Stimulated activated CD4-positive, alpha-beta T cell treated with anti-CD3 and anti-CD28 coated beads, Interleukin-12 subunit alpha, Interleukin-12 subunit beta, amount 100 ng/mL, for 24 hours (primary cell): Measurements from ENCODE around the gene PCCA.
"Not testable (repeated sequence)": the region's sequence is repeated elsewhere in the genome, so short reads cannot be mapped to it uniquely, and the experiment has no call there.

Experiments
- DNase-seq, 2 experiments: peaks; one replicate each; pipeline ENCODE4 v3.0.0-alpha.2; 2020; ENCODE audit warnings: low read depth in 2 of 2

Gene PCCA

GRCh38 chr13:100195568-100195967 lies 106.7 kb downstream of the PCCA start:
- no peak for DNase-seq

GRCh38 chr13:100196375-100196774 lies 107.5 kb downstream of the PCCA start:
- no peak for DNase-seq

DNA sequence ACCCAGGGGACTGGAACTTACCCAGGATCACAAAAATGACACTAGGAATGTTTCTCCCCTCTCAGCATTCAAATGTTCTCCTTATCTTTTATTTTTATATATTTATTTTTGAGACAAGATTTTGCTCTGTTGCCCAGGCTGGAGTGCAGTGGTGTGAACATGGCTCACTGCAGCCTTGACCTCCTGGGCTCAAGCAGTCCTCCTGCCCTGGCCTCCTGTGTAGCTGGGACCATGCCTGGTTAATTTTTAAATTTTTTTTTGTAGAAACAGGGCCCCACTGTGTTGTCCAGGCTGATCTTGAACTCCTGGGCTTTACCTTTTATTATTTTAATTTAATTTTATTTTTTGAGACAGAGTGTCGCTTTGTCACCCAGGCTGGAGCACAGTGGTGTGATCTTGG lies 108.2 kb downstream of the PCCA start:
- no peak for DNase-seq

DNA sequence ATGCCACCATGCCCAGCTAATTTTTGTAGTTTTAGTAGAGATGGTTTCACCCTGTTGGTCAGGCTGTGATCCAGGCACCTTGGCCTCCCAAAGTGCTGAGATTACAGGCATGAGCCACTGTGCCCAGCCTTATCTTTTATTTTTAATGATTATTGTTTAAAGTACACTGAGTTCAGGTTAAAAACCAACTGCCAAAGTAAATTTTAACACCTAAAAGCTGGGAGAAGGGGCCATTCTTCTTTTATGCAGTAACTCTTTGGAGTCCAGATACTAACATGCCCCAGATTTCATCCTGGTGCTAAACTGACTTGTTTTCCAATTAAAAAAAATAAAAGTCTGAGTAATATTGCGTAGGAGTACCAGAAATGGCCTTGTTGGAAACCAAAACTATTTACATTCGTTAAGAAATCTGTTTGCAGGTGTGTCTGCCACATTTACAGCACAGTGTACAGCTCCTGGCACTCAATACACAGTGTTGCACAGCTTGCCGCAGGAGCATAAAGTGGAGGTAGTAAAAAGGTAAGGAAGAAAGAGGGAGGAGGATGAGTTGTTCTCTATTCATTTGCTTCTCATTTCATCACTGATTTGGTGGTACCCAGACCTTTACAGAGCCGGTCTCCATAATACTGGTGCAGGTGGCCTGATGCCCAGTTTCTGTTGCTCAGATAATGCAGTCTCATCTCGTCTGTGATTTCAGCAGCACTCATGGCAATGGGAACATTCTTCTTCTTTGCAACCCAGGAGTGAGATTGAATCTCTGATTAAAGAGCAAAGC lies 108.9 kb downstream of the PCCA start:
- DNase-seq: no peak

DNA sequence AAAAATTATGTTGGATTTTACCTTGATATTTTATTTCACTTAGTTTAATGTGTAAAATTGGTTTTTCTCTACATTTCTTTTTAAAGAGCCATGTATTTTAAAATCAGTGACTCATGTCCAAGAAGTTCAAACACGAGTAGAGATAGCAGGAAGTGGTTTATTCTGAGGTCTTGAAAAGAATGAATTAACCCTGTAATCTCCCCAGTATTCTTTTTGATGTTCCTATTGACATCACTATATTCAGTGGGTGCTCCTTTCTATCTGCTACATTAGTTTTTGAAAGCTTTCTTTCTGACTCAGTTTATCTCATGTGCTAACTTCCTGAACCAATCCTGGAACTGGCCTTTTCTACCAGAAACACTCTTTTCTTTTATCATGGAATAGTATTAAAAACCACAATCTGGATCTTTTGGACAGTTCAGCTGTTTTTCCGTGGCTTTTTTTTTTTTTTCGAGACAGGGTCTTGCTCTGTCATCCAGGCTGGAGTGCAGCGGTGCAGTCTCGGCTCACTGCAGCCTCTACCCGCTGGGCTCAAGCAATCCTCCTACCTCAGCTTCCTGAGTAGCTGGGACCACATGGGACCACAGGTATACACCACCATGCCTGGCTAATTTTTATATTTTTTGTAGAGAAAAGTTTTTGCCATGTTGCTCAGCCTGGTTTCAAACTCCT lies 114.9 kb downstream of the PCCA start:
- DNase-seq: no peak

DNA sequence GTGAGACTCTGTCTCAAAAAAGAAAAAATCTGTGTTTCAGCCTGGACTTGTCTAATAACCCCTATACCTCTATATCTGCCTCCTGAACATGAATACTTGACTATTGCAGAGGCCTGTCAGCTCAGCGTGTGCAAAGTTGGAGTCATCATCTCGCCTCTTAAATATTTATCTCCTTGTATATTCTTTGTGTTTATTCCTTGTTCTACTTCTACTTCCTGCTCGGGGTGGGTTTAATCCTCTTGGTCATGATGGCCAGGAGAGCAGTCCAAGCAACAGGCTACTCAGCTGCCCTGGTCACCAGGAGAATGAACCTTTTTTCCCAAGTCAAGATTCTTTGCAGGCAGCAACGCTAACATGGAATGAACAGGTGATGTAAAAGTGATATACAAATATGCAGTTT lies 119.1 kb downstream of the PCCA start:
- DNase-seq: no peak

DNA sequence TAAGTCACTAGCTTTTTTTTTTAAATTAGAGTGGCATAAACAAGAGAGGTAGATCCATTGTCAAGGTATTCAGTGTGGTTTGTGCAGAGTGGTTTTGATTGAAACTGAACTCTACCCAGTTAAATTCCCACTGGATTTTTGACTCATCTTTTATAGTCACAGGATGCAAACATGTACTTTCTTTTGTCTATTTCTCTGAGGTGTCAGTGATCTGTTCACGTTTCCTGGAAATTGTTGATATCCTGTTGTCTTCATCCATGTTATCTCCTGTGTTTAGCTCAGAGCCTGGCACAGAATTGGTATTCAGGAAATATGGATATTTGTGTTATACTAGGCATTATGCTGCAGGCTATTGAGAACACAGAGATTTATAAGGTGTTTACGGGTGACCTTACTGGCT lies 119.7 kb downstream of the PCCA start:
- no peak for DNase-seq

DNA sequence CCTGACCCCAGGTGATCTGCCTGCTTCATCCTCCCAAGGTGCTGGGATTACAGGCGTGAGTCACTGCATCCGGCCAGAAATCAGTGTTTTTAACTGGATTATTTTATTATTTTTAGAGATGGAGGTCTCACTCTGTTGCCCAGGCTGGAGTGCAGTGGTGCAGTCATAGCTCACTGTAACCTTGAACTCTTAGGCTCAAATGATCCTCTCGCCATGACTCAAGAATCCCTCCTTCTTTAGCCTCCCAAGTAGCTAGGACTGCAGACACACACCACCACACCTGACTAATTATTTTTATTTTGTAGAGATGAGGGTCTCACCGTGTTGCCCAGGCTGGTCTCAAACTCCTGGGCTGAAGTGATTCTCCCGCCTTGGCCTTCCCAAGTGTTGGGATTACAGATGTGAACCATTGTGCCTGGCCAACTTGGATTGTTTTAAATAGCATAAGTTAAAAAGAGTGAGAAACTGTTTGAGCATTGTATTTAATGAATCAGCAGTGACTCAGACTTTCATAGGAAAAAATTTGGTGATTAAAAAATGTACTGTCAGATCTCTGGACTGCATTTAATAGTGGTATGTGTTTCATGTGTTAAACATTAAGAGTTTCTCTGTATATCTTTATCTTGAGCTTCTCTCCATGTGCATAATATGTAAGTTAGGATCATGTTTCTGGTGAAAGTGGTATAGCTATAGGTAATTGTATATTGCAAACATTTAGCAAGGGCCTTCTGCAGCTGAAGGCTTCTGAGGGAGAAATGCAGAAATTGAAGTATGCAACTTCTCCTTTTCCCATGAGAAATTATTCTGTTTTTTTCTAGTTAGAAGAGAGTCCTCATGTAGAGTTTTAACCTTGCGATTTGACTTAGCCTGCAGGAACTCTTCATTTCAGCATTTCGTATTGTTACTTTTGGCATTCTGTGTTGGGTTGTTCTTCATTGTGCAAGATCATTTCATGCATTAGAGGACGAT lies 121.2 kb downstream of the PCCA start:
- no peak for DNase-seq

DNA sequence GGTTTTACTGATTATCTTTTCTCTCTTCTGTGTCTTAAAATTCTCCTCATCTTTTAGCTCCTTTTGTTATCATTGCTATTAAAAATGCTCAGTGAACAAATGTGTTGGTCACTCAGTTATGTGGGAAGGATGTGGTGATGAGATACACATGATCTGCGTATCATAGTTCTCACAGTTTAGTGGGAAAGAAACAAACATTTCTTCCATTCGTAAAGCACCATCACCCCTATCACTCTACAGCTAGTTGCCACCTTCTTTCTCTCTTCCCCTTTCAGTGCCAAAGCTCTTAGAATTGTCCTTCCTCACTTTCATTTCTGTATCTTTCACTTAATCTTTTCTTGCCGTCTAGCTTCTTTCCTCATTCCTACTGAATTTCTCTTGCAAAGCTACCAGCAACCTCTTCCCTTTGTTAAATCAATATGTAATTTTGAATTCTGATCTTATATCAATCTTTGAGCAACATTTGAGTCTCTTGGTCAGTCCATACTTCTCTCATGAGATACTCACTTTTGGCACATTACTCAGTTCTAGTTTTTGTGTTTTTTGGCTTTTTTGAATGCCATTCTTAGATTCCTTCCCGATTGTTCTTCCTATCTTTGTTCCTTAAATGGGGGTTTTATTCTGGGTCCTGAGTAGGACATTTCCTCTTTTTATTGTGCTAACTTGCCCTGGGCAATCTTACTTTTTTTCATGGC lies 122.3 kb downstream of the PCCA start:
- DNase-seq: no peak

DNA sequence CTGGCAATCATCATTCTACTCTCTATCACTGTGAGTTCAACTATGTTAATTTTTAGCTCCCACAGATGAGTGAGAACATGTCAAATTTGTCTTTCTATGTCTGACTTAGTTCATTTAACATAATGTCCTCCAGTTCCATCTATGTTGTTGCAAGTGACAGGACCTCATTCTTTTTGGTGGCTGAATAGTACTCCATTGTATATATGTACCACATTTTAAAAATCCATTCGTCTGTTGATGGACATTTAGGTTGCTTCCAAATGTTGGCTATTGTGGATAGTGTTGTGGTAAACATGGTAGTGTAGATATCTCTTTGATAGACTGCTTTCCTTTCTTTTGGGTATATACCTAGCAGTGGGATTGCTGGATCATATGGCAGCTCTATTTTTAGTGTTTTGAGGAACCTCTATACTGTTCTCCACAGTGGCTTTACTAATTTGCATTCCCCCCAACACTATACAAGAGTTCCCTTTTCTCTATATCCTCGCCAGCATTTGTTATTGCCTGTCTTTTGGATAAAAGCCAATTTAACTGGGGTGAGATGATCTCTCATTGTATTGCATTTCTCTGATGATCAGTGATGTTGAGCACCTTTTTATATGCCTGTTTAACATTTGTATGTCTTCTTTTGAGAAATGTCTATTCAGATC lies 124.1 kb downstream of the PCCA start:
- no peak for DNase-seq

DNA sequence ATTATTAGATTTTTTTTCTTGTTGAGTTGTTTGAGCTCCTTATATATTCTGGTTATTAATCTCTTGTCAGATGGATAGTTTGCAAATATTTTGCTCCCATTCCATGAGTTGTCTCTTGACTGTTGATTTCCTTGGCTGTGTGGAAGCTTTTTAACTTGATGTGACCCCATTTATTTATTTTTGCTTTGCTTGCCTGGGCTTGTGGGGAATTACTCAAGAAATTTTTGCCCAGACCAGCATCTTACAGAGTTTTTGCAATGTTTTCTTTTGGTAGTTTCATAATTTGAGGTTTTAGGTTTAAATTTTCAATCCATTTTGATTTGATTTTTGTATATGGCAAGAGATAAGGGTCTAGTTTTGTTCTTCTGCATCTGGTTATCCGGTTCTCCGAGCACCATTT lies 124.7 kb downstream of the PCCA start:
- DNase-seq: no peak

DNA sequence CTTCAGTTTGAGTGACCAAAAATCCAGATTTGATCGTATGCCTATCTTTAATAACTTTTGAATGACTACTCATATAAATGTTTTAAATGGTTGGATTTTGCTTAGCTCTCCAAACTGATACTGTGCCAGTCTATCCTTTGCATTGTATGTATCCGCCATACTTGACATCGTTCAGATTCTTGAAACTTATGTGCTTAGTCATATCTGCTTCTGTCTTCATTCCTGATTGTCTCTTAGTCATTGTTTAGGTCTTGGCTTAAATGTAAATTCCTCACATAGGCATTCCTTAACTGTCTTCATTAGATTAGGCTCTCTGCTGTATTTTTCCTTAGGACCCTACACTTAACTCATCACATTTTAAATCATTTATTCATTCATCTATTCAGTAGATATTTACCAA lies 126.0 kb downstream of the PCCA start:
- no peak for DNase-seq

DNA sequence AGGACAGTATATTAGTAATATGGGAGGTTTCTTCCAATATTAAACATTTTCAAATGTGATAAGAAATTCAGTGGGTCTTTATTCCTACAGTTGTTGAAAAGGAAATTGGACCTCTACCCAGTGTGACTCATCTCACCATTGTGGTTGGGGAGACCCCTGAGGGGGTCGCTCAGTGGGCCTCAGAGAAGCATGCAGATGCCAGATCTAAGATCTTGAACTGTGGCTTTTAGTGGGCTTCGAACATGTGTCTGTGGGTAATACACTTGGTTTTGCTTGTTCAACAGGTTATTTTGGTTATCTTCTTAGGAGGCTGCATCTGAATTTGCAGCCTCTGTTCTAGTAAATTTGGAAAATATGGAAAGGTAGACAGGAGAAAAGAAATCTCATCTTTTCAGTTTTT lies 132.3 kb downstream of the PCCA start:
- no peak for DNase-seq

DNA sequence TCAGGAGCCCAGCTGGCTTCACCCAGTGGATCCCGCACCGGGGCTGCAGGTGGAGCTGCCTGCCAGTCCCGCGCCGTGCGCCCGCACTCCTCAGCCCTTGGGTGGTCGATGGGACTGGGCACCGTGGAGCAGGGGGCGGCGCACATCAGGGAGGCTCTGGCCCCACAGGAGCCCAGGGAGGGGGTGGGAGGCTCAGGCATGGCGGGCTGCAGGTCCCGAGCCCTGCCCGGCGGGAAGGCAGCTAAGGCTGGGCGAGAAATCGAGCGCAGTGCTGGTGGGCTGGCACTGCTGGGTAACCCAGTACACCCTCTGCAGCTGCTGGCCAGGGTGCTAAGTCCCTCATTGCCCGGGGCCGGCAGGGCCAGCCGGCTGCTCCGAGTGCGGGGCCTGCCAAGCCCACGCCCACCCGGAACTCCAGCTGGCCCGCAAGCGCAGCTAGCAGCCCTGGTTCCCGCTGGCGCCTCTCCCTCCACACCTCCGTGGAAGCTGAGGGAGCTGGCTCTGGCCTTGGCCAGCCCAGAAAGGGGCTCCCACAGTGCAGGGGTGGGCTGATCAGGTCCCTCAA lies 135.2 kb downstream of the PCCA start:
- DNase-seq: not testable (repeated sequence)

- no peak for DNase-seq
Observed at GRCh38 chr13:100229603-100230002, 140.7 kb downstream of the PCCA start.

- DNase-seq: no peak
Observed at GRCh38 chr13:100230769-100231149, 141.9 kb downstream of the PCCA start.

DNA sequence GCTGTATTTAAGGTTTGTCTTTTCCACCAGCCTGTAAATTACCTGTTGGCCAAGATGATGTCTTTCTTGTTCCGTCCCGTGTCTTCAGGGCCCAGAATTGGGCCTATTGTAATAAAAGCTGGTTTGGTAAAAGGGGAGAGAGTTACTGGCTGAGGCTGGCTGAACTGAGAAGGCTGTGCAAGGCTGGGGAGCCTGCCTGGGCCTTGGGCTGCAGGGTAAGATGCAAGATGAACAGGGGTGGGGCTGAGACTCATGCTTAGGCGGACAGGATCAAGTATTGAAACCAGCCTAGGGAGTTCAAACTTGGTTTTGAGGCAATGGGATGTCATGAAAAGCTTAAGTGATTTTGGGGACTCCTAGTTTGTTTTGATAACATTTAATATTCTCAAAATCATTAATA lies 142.3 kb downstream of the PCCA start:
- DNase-seq: no peak

DNA sequence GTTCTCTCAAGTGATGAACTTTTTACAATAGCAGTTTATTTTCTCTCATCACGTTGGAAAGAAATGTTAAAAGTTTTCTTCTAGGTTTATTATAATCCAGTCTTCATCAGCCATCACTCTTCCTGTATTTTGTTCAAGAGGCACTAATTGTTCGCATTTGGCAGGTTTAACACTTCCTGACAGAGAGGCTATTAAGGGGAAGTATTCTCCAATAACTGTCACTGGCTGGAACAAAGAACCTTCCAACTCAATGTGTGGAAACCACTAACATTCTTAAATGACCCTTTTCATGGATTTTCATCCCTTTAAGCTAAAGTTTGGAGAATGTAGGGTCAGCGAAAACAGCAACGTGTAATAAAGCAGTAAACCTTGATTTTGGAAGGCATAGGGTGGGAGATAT lies 145.1 kb downstream of the PCCA start:
- DNase-seq: no peak

GRCh38 chr13:100234524-100235136 lies 145.7 kb downstream of the PCCA start:
- DNase-seq: no peak

- no peak for DNase-seq
Observed at GRCh38 chr13:100235311-100235901, 146.5 kb downstream of the PCCA start.
